Islet of Langerhans (tissue), 1 donor: ENCODE data around the gene PRKG1.

Source experiments
- FAIRE-seq: peaks from one replicate; lab custom pipeline; 2011; peaks lifted over from hg19 to GRCh38; lab: Jason Lieb, UNC

Gene PRKG1

GRCh38 chr10:52071814-52072213 lies 997.5 kb downstream of the PRKG1 start:
- no peak for FAIRE-seq

- FAIRE-seq = no peak
Measured at GRCh38 chr10:52074505-52075026, 1000.3 kb downstream of the PRKG1 start.

- FAIRE-seq = no peak
Measured at GRCh38 chr10:52077814-52078213, 1003.5 kb downstream of the PRKG1 start.

- FAIRE-seq = no peak
Measured at GRCh38 chr10:52078397-52078937, 1004.2 kb downstream of the PRKG1 start.

- FAIRE-seq = no peak
Measured at GRCh38 chr10:52082307-52082706, 1008.0 kb downstream of the PRKG1 start.

- FAIRE-seq = no peak
Measured at GRCh38 chr10:52083422-52083821, 1009.1 kb downstream of the PRKG1 start.

- FAIRE-seq = no peak
Measured at GRCh38 chr10:52092390-52092789, 1018.1 kb downstream of the PRKG1 start.

- no peak for FAIRE-seq
Measured at GRCh38 chr10:52098130-52098529, 1023.8 kb downstream of the PRKG1 start.

GRCh38 chr10:52099026-52099600 lies 1024.8 kb downstream of the PRKG1 start:
- FAIRE-seq = no peak

- FAIRE-seq = no peak
Measured at GRCh38 chr10:52100011-52100547, 1025.8 kb downstream of the PRKG1 start.

GRCh38 chr10:52105301-52105700 lies 1031.0 kb downstream of the PRKG1 start:
- FAIRE-seq = no peak

GRCh38 chr10:52106011-52106410 lies 1031.7 kb downstream of the PRKG1 start:
- no peak for FAIRE-seq

GRCh38 chr10:52106899-52107298 lies 1032.6 kb downstream of the PRKG1 start:
- no peak for FAIRE-seq

- FAIRE-seq = no peak
Measured at GRCh38 chr10:52108236-52108635, 1033.9 kb downstream of the PRKG1 start.

- FAIRE-seq = no peak
Measured at GRCh38 chr10:52110576-52110975, 1036.3 kb downstream of the PRKG1 start.

GRCh38 chr10:52111101-52111891 lies 1037.0 kb downstream of the PRKG1 start:
- FAIRE-seq = no peak

GRCh38 chr10:52115823-52116222 lies 1041.5 kb downstream of the PRKG1 start:
- FAIRE-seq = no peak

- FAIRE-seq = no peak
Measured at GRCh38 chr10:52119507-52119906, 1045.2 kb downstream of the PRKG1 start.

GRCh38 chr10:52121688-52122087 lies 1047.4 kb downstream of the PRKG1 start:
- FAIRE-seq = no peak

GRCh38 chr10:52128056-52128683 lies 1053.9 kb downstream of the PRKG1 start:
- no peak for FAIRE-seq

GRCh38 chr10:52129410-52130178 lies 1055.3 kb downstream of the PRKG1 start:
- no peak for FAIRE-seq

GRCh38 chr10:52135101-52135500 lies 1060.8 kb downstream of the PRKG1 start:
- FAIRE-seq = no peak
